Osteocyte (in vitro differentiated cells): ENCODE data around the gene ARHGAP10. TPM values are rescaled to one million over a fixed set of nuclear protein-coding genes. Genes with fewer than 3 reads are reported as not detected.

ENCODE experiments used
- DNase-seq: peaks from one replicate; pipeline ENCODE4 v3.0.0; 2021; ENCODE audit warnings: mixed read lengths; ENCODE audit not compliant: unreplicated experiment; ENCODE audit errors: extremely low spot score
- H3K27ac Mint-ChIP-seq: one replicate; pipeline ENCODE4 v1.8.0; 2021; ENCODE audit warnings: mild to moderate bottlenecking, mixed read lengths; ENCODE audit not compliant: unreplicated experiment
- H3K27me3 Mint-ChIP-seq: one replicate; pipeline ENCODE4 v1.8.0; 2021; ENCODE audit warnings: mixed read lengths; ENCODE audit not compliant: unreplicated experiment
- H3K36me3 Mint-ChIP-seq: one replicate; pipeline ENCODE4 v1.8.0; 2021; ENCODE audit warnings: mixed read lengths; ENCODE audit not compliant: unreplicated experiment
- H3K4me1 Mint-ChIP-seq: one replicate; pipeline ENCODE4 v1.8.0; 2021; ENCODE audit warnings: mixed read lengths; ENCODE audit not compliant: unreplicated experiment
- H3K4me3 Mint-ChIP-seq: one replicate; pipeline ENCODE4 v1.8.0; 2021; ENCODE audit warnings: mild to moderate bottlenecking, moderate library complexity, mixed read lengths; ENCODE audit not compliant: unreplicated experiment
- H3K9me3 Mint-ChIP-seq: one replicate; pipeline ENCODE4 v1.8.0; 2021; ENCODE audit warnings: mixed read lengths; ENCODE audit not compliant: unreplicated experiment
- CTCF ChIP-seq: fragments of 200-600 bp; sonication (generic); IDR thresholded peaks from 2 replicates; pipeline ENCODE4 v1.5.0; 2021; ENCODE audit warnings: antibody characterized with exemption, mild to moderate bottlenecking, moderate library complexity
- total RNA-seq: library from RNA; stranded (reverse); gene quantifications from 2 replicates; pipeline ENCODE4 v1.2.1, GENCODE V29; 2021

The ARHGAP10 gene
- total RNA-seq, 1 donor from 2014 or later, result 121 TPM

- Mint-ChIP-seq H3K27ac (peak overlapping the region; percentile 21), H3K4me3 (no peak overlapping the region), H3K9me3 (no peaks in the 10 kb centered on the region), H3K27me3 (no peaks in the 10 kb centered on the region), H3K36me3 (peaks cover 3% of the 10 kb centered on the region), H3K4me1 (peaks cover 68% of the 10 kb centered on the region)
- TF ChIP-seq CTCF, result no peak
- DNase-seq, result no peak
Observed at GRCh38 chr4:147816382-147817254, 84.7 kb downstream of the ARHGAP10 start.

- Mint-ChIP-seq H3K4me3 (no peak overlapping the region), H3K4me1 (peaks cover 60% of the 10 kb centered on the region), H3K9me3 (no peaks in the 10 kb centered on the region), H3K36me3 (peaks cover 34% of the 10 kb centered on the region), H3K27me3 (no peaks in the 10 kb centered on the region), H3K27ac (no peak overlapping the region)
- no peak for DNase-seq
- no peak for TF ChIP-seq CTCF
Observed at GRCh38 chr4:147820975-147821374, 89.1 kb downstream of the ARHGAP10 start.

- peak overlapping the region; percentile 68 for H3K27ac Mint-ChIP-seq
- no peaks in the 10 kb centered on the region for H3K27me3 Mint-ChIP-seq
- H3K4me3 Mint-ChIP-seq, result no peak overlapping the region
- peaks cover 60% of the 10 kb centered on the region for H3K4me1 Mint-ChIP-seq
- no peak for DNase-seq
- peaks cover 40% of the 10 kb centered on the region for H3K36me3 Mint-ChIP-seq
- TF ChIP-seq CTCF, result no peak
- no peaks in the 10 kb centered on the region for H3K9me3 Mint-ChIP-seq
Observed at GRCh38 chr4:147821555-147821954, 89.7 kb downstream of the ARHGAP10 start.

- DNase-seq, result no peak
- H3K27ac Mint-ChIP-seq, result peak overlapping the region; percentile 68
- H3K4me3 Mint-ChIP-seq, result no peak overlapping the region
- no peaks in the 10 kb centered on the region for H3K9me3 Mint-ChIP-seq
- peaks cover 45% of the 10 kb centered on the region for H3K36me3 Mint-ChIP-seq
- TF ChIP-seq CTCF, result no peak
- no peaks in the 10 kb centered on the region for H3K27me3 Mint-ChIP-seq
- peaks cover 61% of the 10 kb centered on the region for H3K4me1 Mint-ChIP-seq
Observed at GRCh38 chr4:147822128-147822527, 90.2 kb downstream of the ARHGAP10 start.

DNA sequence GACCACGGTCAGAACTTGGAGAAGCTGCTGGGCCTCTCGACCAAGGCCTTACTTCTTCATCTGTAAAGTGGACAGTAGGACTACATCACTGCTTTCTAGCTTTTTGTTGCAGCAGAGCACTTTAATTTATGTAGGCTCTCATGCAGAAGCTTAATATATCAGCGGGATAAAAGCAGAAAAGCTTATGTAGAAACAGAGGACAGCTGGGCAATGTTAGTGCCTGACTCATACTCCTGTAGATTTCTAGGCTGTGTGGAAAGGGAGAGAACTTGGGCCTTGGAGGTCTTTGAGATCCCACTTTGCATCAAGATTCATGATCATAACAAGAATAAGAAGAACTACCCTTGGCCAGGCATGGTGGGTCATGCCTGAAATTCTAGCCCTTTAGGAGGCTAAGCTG, 91.2 kb downstream of the ARHGAP10 start:
- no peak for DNase-seq
- Mint-ChIP-seq H3K9me3 (no peaks in the 10 kb centered on the region), H3K36me3 (peaks cover 49% of the 10 kb centered on the region), H3K27me3 (no peaks in the 10 kb centered on the region), H3K4me3 (no peak overlapping the region), H3K4me1 (peaks cover 63% of the 10 kb centered on the region), H3K27ac (peak overlapping the region; percentile 68)
- TF ChIP-seq CTCF, result no peak
